Measurements from ENCODE around the gene SHMT1. TPM values are rescaled to one million over a fixed set of nuclear protein-coding genes. Genes with fewer than 3 reads are reported as not detected.

The SHMT1 gene
- total RNA-seq, 1 donor from 2014 or later: 16.7 TPM

DNA sequence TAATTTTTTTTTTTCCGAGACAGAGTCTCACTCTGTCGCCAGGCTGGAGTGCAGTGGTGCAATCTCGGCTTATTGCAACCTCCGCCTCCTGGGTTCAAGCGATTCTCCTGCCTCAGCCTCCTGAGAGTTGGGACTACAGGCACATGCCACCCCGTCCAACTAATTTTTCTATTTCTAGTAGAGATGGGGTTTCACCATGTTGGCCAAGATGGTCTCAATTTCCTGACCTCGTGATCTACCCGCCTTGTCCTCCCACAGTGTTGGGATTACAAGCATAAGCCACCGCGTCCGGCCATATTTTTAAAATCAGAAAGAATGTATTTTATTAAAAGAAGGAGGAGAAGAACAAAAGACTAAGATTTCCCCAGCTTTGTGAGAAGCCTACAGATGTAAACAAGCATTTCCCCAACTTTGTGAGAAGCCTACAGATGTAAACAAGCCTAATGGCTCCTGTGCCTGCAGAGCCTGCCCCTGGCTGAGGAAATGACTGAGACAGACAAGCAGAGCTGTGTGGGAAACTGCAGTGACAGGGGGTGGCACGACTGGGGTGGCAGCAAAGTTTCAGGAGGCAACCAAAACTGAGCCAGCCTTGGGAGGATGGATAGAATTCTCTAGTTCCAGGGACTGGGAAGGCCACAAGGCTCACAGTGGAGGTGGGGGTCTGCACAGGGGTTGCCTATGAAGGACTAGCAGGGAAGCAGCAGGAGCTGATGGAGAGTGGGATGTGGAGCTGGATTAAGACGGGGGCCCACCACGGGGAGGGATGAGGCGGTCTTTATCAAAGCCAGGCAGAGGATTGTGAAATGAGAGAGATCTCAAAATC is 71.4 kb downstream of the SHMT1 start:
- DNase-seq (ENCODE audit: low read depth in 2 of 2): no peak

DNA sequence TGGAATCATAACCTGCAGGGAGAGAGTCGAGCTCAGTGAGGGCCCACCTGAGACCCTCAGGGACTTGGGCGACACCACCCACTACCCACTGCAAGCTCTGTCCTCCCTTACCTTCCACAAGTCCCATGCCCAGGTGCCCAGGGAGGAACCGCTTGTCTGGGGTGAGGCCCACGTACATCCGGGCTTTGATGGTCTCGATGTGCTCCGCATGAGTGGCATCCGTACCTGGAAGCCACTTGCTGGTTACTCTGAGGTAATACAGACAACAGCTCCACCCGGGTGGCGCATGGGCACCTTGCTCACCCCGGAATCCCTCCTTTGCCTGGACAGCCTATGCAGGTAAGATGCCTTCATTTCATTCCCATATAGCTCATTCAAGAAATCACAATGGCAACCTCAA is 78.1 kb downstream of the SHMT1 start:
- no peak for DNase-seq (ENCODE audit: low read depth in 2 of 2)

DNA sequence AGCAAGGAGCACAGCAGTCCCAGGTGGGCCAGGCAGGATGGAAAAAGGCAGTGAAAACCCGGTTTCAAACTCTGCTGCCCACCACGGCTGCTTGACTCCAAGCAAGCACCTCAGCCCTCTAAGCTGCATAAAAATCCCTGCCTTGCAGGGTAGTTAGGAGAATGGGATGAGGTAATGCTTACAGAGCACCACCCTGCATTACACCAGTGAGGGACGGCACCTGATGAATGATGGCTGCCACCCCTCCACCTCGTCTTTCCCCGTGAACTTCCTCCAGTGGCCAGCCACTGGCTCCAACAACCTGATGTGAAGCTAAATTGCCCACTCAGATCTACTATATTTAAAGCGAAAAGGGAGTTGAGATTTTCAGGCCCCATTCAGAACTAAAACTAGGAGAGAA is 81.6 kb downstream of the SHMT1 start:
- no peak for DNase-seq (ENCODE audit: low read depth in 2 of 2)

DNA sequence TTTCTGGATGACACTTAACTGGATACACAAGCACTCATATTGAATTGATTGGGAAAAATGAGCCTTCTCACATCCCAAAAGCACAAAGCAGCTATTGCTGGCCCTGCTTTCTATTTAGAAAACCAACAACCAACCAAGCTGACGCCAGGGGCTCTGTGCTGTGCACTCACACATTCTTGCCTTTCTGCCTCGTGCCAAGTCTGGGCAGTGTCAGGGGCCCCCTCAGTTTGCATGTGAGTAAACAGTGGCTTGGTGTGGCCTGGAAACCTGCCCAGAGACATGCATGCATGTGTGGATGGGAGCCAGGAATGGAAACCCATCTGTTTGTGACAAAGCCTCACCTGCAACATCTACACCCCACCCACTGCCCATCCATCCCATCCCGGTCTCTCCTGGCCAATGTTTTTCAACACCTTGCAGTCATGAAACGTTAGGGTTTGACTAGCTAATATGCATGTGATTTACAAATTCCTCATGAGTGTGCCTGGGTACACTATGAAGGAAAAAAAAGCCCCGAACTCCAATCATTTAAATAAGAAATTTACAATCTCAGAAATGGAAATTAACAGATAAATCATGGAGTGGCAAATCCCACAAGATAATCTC is 82.5 kb downstream of the SHMT1 start:
- no peak for DNase-seq (ENCODE audit: low read depth in 2 of 2)

GRCh38 chr17:18280249-18280648 is 83.1 kb downstream of the SHMT1 start:
- DNase-seq (ENCODE audit: low read depth in 2 of 2): no peak

DNA sequence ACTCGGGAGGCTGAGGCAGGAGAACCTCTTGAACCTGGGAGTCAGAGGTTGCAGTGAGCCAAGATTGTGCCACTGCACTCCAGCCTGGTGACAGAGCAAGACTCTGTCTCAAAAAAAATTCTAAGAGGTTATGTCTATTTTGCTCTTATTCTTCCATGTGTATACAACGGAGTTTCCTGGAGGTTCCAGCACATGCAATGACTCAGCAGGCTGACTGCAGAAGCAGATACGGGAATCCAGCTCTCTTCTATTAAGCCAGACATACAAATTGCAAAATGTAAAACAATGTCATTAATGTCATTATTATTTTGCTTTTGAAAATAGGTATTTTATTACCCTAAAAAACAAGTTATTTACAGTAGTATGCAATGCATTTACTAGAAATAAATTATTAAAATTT is 84.5 kb downstream of the SHMT1 start:
- no peak for DNase-seq (ENCODE audit: low read depth in 2 of 2)

Other genes with a start within 250 kb of the SHMT1 start
- gene ALKBH5, start 179.7 kb downstream of the SHMT1 start, total RNA-seq: 57.9 and 71.8 TPM in 2 replicates
- gene LLGL1, start 137.9 kb downstream of the SHMT1 start, total RNA-seq: 17.2 and 23.9 TPM in 2 replicates
- 280 and 292 TPM in 2 replicates for gene FLII, start 104.8 kb downstream of the SHMT1 start, total RNA-seq
- 8.1 and 13.9 TPM in 2 replicates for gene MIEF2, start 102.9 kb downstream of the SHMT1 start, total RNA-seq
- 14.1 and 19.3 TPM in 2 replicates for gene TOP3A, start 48.6 kb downstream of the SHMT1 start, total RNA-seq
- 11.4 and 18.5 TPM in 2 replicates for gene SMCR8, start 48.3 kb downstream of the SHMT1 start, total RNA-seq
- gene EVPLL, start 14.2 kb upstream of the SHMT1 start, total RNA-seq: not detected in 2 replicates
- gene LGALS9C, start 113.2 kb upstream of the SHMT1 start, total RNA-seq: not detected in 2 replicates